Adrenal gland (tissue), 5 donors: ENCODE data around the gene CLEC3A.

Experiments
- CTCF ChIP-seq, 6 experiments: fragments of 450-650 bp in 4 of 6; fragments of 200-600 bp in 2 of 6; sonication (generic) in 1 of 6; IDR thresholded peaks; 1 replicate in 5 of 6; 2 replicates in 1 of 6; pipeline versions ENCODE4 v1.5.1 to v1.8.0; 2016 to 2021; ENCODE audit warnings: antibody characterized with exemption in 6 of 6, mild to moderate bottlenecking in 2 of 6, moderate library complexity in 1 of 6
- POLR2A ChIP-seq, 2 donors: fragments of 450-650 bp; IDR thresholded peaks; one replicate each; pipeline ENCODE4 v1.6.1; 2017; ENCODE audit warnings: antibody characterized with exemption in 2 of 2, mild to moderate bottlenecking in 2 of 2, moderate library complexity in 1 of 2
- donor health status: DM: no; HTN: no; CAD: no.

DNA sequence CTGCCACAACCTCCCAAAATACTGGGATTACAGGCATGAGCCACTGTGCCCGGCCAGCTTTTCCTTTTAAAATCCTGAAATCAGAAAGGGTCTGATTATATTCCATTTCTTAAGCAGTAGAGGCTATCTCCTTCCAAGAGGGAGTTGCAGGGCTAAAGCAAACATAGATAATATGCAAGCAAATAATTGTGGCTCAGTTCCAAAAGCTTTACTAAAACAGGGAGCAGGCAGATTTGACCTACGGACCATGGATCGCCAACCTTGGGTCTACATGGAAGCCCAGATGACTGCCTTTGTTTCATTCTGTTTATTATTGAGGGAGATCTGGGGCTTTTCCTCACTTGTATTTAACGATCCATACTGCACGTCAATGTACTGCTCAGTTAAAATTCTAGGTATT is 38.5 kb downstream of the CLEC3A start:
- no peak for TF ChIP-seq CTCF (IDR thresholded peaks at IDR 0.05)
- no peak for TF ChIP-seq POLR2A (IDR thresholded peaks at IDR 0.05)
